Measurements from ENCODE around the gene AUTS2.
A peak's percentile ranks its signal among the peaks of the same experiment; 100 is the strongest.

AUTS2 gene

DNA sequence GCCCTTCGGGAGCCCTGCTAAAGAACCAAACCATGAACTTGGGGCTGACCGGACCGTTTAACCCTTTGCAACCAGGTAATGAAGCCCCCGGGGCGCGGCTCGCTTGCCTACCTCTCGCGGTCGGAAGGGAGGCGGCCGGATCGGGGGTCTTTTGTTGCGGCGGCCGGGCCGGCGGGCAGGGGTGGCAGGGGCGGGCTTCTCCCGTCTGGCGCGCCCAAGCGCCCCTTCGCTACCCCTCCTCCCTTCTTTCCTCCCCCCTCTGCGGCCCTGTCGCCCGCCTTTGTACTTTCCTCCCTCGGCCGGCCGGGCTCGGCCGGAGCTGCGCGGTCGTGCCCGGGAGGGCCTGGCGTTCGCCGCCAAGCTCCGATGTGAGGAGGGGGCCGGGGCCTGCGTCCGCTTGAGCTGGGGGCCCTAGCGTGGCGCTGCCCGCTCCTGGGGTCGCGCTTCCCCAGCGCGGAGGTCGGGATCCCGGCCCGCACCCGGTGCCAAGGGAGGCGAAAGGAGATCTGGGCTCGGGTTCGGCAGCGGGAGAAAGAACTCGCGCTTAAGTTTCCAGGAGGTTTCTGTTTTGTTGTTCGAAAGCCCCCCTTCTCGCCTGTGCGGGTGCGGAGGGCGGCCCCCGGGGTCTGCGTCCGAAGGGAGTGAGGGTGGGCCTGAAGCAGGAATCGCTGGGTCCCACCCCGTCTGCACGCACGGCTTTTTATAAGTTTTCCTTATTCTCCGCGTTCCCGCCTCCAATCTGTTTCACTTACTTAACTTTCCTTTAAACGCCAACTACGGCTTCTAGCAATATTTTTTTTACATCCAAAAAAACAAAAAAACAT is 1096.9 kb downstream of the AUTS2 start:
- DNase-seq: no peak

DNA sequence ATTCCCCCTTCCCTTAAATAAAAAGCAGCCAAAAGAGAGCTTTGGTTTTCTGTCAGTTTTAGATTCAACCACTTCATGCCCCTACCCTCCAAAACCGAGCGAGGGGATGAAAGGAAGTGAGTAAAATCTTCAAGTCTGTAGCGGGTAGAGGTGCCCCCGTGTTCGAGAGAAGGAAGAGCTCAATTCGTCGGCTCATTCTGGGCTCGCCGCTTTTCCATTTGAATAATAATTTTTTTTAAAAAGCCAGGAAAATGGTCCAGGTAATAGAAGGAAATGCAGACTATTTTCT is 1097.5 kb downstream of the AUTS2 start:
- DNase-seq: no peak

DNA sequence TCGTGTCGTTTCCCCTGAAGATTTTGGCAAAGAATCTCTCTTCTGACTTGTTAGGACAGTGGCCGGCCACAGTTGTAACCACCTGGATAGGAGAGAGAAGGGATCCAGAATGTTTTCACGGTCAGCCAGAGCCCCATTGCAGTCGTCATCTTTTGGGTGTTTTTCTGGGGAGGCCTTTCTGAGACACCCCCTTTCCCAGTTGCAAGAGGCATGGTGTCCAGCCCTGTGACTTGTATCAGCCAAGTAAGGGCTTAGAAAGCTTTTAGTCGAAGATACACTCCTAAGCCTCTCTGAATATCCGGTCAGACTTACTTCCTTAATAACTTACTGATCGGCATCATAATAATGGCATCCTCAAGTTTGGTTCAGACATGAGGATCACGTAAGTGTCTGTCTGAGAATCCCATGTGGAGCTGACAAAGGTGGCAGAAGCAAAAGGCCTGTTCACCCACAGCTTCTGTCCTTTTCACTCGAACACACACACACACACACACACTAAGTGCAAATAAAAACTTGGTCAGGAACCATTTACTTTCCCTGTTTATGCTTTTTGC is 1098.0 kb downstream of the AUTS2 start:
- no peak for DNase-seq

DNA sequence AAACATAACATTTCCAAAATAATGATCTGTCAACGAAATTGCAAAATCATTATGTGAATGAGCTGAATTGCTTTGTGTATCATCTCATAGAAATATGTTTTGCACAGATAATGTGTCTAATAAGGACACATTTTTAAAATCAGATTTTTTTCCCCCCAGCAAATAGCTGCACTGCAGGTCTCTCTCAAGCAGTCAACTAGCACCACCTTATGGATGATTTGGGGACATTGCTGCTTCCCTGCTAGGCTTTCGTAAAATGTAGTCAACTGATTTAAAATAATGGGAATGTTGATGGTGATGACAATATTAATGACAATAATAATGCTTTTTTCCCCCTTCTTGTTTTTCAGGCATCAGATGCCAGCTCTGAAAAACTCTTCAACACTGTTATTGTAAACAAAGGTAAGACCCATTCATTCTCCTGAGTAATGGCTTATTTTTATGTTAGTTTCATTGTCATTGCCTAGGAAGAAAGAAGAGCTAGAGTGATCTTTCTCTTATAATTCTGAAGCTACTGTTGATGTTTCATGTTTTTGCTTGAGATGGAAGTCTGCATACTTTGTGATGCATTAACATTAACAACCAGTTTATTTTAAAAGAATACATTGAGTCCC is 1100.1 kb downstream of the AUTS2 start:
- peak; percentile 44 for DNase-seq

DNA sequence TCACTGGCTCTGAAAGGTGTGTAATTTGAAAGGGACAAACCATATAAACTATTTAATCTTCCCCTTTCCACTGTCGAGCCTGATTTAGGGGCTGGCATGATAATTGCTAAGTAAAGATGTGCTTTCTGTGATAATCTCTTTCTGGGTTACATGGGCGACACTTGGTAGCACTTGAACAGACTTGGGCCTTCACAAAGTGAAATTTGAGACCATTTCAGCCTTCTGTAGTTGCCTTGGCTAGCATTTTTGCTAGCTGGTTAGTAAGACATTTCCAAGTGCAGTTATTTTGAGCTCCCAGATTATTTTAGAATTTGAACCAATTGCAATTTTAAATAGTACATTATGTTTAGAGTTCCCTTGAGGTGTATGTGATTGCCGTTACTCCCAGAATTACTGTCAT is 1101.0 kb downstream of the AUTS2 start:
- no peak for DNase-seq

DNA sequence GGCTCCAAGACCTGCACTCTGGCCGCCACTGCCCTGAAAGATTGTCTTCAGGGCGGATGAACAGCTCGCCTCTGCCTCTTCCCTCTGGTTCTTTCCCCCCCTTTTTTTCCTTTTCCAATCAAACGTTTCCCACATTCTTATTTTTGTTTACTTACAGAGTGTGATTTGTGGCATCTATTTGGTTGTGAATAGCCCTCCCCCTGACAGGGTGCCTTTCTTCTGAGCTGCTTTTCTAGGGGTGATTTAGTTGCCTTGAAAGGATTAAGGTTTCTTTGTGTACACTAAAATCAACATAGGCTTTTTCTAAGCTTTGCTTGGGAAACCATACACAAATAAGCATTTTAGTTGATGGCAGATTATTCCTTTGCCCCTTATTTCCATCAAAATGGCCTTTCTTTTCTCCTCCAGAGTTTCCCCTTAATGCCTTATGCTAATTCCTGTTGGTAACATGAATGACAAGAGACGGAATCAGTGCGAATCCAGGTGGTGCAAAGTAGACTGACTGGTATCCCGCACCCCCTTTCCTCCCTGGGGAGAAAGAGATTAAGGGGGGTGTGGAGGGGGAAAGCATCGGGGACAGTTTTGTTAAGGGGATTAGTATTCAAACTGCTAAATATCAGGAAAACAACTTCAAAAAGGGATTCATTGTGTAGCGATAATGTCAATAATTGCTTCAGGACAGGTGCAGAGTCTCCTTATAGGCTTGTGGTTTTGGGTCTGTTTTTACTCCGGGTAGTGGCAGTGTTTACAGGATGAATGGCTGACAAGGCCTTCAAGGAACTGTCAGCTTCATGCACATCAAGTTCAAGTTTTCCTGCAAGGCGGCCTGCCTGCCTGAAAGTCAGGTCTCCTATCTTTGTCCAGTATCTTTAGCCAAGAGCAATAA is 1102.0 kb downstream of the AUTS2 start:
- no peak for DNase-seq

DNA sequence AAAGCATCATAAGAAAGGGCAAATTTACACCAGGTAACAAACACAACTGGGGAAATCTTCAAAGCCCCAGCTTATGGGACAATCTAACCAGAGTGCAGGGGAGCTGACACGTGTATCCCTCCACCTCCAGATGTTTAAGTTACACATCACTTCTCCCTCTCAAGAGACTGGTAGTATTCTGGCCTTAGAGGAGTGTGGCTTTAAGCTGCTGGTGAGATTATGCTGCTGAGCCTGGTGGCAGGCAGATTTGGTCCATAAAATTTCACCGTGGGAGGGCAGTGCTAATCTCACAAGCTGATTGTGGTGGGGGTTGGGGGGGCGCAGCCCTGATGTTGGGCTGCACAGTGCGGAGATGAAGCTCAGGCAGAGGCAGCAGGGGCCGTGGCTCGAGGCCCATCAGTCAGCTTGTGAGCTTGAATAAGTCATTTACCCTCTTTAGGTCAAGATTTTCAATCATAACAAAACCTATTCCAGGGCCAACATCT is 1102.7 kb downstream of the AUTS2 start:
- no peak for DNase-seq

DNA sequence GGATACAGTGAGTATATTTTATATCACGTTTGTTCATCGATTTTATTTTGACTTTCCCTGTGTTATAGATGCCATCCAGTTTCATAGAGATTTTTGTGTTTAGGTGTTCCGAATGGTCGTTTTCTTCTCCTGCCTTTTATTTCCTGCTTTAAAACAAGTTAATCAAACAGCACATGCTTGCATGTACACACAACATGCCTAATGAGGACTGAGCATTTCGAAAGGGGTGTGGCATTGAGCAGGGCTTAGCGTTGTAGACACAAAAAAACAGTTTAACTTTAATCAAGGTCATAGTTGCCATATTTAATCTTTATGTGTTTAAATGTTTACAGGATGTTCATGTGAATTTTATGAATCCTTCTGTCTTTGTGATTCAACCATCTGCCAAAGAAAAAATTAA is 1103.2 kb downstream of the AUTS2 start:
- no peak for DNase-seq

DNA sequence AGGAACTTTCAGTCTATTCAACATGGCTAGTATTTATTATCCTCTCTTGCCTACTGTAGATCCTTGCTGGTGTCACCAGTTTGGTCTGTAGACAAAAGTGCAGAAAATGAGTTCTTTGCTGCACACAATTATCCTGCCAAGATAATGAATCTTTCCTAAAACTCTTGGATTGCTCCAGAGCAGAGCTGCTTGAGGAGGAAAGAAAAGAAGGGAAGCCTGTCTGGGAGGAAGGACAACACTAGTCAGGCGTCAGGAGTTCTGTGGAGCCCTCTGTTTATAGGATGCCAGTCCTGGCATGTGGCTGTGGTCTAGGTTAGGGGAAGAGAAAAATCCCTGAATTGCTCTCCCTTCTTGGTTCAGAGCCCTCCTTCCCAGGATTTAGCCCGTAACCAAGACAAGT is 1103.7 kb downstream of the AUTS2 start:
- no peak for DNase-seq

DNA sequence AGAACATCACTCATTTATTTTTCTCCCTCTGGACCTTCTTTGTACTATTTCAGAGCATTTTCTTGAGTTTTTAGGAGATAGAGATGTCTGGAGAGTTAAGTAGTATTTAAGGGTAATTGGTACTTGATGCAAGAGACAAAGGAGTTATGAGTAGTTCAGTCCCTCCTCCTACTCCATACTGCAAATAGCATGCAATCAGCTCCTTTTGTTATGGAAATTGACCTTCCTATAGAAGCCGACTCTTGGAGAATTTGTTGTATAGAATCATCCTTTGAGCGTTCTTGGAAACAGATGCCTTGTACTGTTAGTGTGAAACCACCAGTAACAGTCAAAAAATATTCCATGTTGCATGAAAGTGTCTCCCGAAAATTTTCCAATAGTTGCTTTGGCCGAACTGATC is 1105.5 kb downstream of the AUTS2 start:
- no peak for DNase-seq

DNA sequence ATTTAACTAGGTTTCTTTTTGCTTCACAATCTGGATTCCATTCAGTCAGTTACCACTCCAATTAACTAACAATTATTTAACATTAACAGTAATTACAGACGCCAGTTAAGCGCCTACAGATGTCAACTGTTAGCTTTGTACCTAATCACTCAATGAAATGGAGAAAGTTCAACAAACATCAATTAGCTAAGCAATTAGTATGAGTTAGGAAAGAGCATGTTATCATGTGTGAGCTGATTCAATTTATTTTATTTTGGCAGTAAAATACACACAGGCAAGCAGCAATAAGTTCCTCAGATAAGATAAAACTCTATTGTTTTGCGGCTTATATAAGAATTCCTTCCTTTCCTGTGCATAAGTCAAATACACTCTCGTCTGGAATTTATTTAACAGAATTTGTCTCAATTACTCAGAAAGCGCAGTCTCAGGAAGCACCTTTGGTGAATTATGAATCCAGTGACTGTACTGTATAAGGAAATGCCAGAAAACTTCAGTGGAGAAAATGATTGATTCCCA is 1106.6 kb downstream of the AUTS2 start:
- DNase-seq: no peak

DNA sequence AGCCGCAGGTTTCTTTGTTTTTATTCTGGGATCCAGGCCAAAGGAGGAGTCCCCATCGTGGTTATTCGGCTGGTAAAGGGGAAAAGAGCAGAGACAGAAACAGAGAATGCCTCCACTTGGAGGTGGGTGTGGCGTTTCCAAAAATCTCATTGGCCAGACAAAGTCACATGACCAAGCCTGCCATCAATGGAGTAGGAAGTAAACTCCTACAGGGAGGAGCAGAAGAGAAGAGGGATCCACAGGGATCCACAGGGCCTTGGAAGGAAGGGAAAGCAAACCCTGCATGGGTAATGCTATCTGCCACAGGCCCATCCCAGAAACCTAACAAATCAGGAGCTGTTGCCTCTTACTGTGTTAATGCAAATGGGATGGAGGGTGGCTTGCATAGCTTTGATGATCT is 1107.9 kb downstream of the AUTS2 start:
- no peak for DNase-seq

DNA sequence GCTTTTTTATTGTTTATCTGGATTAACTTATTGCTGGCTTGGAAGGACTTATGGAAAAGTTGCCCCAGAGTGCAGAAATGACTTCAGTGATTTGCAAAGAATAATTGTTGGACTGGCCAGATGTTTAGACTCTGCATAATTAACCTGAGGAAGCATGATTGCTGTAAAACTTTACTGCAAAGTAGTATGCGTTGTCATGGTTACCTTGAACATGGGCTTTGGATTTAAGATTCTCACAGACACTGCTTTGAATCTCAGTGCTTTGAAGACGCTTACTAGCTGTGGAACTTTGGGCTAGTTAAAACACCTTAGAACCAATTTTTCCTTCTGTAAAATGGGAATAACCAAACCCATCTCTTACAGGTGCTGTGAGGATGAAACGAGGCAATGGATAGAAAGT is 1108.4 kb downstream of the AUTS2 start:
- DNase-seq: no peak

DNA sequence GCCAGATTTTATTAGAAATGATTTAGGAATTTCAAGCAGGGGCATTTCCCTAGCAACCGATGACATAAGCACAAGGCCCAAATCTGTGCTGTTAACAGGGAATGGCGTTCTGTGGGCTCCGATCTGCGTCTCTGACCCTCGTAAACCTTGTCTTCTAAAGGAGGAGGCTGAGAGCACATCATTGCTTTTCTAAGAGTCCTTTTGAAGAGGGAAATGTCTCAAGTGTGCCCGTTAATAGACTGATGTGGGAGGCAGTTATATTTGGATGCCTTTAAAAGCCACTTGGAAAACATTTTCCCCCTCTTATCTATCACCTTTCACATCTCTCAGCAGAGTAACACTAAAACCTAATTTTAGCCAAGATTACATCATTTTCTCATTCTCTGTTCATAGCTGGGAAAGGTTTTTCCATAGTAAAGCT is 1109.6 kb downstream of the AUTS2 start:
- DNase-seq: no peak

DNA sequence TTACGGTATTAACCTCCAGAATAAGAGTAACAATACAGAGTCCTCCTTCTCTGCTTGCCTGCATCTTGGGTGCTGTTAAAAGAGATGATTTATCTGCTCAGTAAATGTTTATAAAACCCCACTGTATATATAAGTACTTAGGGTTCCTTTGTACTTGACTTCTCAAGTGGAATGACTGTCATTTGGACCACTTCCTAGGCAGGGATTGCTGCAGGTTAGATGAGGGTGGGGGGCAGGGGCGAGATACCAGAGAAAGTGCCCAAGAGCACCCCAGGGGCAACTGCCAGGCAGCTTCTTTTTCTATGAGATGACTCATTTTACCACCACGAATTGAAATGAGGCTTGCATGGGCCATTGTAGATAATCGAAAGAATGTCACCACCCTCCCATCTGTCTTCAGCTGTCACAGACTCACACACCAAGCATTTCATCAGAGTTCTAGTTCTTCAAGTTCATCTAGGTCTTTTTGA is 1111.8 kb downstream of the AUTS2 start:
- no peak for DNase-seq

DNA sequence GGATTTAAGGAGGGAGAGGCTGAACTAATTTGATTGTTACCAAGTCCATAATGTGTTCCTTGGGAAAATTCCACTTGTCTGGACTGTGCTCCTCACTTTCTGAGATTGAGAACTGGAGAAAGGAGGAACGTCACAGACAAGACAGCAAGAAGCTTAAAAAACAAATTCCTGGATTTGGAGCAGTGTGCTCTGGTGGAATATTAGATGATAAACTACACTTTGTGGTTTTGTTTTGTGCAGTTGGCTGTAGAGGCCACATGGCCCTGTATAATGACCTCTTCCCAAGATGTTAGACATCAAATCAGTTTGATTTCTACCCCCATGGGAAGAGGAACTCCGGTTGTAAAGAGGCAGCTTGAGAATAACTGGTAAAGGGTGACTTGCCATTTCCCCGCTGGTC is 1112.4 kb downstream of the AUTS2 start:
- no peak for DNase-seq

DNA sequence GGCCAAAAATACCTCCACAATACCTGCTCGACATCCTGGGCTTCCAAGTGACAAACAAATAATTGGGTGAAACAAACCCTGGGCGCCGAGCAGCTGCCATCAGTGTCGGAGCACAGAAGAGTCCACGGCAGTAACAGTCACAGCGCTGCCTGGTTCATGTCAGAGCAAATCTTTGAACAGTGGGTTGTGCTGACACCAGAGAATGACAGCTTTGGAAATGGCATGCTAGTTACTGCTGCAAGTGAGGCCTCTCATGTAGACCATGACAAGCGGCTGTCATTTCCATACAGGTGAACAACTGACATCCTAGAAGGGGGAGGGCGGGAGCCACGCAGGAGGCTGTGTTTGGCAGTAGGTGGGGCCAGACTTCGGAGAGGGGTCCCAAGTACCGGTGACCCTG is 1113.2 kb downstream of the AUTS2 start:
- no peak for DNase-seq

DNA sequence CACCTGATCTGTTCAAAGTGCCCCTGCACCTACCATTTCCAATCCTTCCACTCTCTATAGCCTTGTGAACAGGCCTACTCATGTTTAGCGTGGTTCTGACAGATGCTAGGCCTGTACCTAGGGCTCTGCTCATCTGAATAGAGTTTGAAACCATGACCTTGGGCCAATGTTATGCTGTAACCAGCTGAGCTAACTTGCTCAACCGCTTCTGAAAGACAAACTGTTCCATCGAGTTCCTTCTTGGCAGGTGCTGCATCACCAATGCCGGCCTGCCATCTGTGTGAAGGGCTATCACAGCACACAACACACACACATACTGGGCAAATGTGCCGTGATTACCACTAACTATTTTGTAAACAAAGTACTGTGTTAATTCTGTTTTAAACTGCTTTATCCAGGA is 1114.7 kb downstream of the AUTS2 start:
- no peak for DNase-seq

DNA sequence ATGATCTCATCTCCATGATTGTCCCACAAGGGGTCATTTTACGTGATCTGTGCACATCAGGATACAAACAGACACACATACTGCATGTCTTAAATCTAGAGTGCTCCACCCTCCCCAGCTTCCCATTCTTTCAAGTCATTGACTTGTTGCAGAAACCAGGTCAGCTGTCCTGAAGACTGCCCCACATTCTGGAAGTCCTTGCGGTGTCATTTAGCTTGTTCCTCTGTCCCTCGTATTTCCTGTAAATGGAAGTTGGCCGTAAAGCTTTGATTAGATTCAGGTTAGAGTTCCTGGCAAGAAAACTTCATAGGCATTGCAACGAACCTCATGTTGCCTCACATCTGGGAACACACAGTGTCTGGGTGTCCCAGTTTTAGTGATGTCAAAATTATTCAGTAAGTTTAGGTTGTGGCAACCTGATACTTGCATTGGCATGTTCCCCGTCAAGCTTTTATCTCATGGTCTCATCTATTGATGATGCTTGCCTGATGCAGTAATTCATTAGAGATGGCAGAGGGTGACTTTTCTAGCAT is 1116.3 kb downstream of the AUTS2 start:
- DNase-seq: no peak

DNA sequence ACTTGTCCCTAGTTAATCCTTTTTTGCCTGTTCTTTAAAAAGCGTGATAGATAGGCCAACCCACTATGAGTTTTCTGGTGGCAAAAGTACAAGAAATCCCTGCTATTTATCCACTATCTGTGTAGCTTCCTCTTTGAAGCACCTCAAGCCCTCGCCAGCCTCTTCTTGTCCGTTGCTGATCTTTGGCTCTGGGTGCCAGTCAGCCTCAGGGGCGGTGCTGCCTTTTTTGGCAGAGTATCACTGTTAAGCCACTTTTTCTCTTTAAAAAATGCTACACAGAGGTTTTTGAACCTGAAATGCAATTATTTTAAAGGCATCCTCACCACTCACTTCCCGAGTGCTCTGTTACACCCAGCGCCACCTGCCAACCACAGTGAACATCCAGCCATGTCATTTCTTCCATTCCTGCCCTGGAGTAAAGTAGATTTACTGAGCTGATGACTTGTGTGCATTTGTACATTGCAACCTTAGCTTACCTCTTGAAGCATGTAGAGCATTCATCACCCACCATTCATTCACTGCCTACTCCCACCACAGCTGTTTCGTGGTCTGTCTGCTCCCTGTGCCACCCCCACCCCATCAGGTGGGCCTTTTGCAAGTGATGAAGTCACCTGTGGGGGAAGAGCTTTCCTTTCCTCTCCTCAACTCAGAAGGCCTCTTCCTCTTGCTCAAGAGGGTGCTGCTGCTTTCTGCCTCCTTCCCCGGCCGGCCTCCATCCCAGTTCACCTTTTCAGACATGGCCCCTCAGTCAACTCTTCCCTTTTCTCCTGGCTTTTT is 1119.5 kb downstream of the AUTS2 start:
- no peak for DNase-seq

DNA sequence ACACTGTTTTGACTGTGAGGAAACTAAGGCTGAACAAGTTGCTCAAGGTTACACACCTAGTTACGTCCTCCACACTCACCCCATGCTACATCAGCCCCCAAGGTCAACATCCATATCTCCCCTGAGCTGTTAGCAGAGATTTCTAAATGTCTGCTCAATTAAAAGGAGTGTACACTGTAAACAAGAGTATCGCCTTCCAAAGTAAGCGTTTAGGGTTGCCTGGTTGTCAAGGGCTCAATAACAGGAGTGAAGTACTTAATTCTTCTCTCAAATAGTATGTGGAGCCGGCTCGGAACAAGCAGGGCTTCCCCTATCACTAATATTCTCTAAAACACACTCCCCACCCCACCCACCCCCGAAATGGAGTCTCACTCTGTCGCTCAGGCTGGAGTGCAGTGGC is 1120.8 kb downstream of the AUTS2 start:
- DNase-seq: no peak
